22Rv1 (cell line): ENCODE measurements around the gene VAX1.

Experiments
- H3K27ac ChIP-seq: fragments of 450-650 bp; 2 replicates; pipeline ENCODE4 v1.5.1; 2017
- ZFX ChIP-seq: fragments of 450-650 bp; IDR thresholded peaks from 2 replicates; pipeline ENCODE4 v1.6.1; 2017; ENCODE audit warnings: antibody characterized with exemption, borderline replicate concordance
- TF ChIP-seq, protein P1 (sequence below): fragments of 450-650 bp; IDR thresholded peaks from 2 replicates; pipeline ENCODE4 v1.5.1; 2017; ENCODE audit warnings: mild to moderate bottlenecking

Gene VAX1

DNA sequence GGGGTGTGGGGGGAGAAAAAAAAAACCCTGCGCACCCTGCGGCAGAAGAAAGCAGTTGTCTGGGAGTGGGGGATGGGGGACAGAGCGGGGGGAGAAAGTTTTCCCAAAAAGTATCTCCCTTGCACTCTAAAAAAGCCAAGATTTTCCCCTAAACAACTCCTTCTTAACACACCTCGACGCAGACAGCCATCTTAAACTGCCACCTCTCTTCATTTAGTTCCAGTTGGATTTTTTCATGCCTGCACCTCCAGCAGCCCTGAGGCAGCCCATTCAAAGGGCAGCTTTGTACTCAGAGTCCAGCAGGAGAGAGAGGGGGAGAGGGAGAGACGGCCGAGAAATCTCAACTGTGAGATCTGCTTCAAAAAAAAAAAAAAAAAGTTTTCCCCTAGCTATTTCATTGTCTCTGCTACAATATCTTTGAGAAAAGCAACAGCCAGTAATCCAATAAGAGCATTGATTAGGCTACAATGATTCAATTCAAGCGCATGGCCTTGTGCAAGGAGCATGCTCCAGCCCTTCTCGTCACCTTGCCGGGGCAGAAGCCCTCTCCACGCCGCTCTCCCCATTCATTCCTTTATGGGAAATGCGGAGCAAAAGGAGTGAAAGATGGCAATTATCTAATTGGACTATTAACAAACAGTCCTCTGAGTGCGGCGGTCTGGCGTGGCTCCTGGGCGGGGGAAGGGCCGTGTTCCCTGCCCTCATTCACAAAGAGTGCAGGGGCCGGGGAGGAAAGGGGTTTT is 939 bp upstream of the VAX1 start:
- no peak overlapping the region for H3K27ac ChIP-seq
- TF ChIP-seq, protein P1, sequence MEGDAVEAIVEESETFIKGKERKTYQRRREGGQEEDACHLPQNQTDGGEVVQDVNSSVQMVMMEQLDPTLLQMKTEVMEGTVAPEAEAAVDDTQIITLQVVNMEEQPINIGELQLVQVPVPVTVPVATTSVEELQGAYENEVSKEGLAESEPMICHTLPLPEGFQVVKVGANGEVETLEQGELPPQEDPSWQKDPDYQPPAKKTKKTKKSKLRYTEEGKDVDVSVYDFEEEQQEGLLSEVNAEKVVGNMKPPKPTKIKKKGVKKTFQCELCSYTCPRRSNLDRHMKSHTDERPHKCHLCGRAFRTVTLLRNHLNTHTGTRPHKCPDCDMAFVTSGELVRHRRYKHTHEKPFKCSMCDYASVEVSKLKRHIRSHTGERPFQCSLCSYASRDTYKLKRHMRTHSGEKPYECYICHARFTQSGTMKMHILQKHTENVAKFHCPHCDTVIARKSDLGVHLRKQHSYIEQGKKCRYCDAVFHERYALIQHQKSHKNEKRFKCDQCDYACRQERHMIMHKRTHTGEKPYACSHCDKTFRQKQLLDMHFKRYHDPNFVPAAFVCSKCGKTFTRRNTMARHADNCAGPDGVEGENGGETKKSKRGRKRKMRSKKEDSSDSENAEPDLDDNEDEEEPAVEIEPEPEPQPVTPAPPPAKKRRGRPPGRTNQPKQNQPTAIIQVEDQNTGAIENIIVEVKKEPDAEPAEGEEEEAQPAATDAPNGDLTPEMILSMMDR, result no peak

DNA sequence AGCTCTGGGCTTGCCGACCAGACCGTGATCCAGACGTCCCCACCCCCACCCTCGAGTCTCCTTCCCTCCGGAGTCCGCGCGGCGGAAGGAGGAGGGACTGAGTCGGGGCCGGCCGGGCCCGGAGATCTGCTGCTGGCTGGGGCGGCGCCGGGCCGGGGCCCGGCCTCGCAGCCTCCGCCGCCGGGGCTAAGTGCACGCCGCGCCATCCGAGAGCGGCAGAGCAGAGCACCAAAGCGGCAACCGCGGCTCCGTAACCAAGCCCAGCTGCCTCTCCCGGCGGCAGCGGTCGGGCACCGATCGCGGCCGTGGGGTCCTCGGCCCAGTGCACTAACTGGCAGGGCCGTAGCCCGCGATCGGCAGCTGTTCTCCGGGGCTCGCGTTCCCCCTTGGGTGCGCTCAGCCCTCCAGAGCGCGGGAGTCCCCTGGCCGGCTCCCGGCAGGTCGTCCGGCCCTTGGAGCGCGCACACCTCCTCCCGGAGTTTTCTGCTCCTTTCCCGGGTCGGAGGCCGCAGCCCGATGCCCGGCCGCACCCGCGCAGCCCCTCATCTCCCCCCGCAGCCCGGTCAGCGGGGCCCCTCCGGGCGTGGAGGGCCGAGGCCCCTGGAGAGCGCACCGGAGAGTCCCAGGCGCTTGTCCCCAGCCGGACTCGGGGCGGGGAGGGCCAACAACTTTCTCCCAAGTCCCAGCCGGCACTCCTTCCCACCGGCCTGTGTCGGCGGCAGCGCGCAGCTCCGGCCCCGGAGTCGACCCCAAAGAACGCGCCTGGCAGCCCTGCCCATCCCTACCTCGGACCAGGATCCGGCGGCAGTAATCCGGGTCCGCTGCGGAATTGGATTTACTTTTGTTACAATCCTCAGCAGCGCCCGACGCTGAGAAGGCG is 799 bp downstream of the VAX1 start:
- no peak overlapping the region for H3K27ac ChIP-seq
- TF ChIP-seq ZFX, result no peak
- TF ChIP-seq, protein P1, result no peak

DNA sequence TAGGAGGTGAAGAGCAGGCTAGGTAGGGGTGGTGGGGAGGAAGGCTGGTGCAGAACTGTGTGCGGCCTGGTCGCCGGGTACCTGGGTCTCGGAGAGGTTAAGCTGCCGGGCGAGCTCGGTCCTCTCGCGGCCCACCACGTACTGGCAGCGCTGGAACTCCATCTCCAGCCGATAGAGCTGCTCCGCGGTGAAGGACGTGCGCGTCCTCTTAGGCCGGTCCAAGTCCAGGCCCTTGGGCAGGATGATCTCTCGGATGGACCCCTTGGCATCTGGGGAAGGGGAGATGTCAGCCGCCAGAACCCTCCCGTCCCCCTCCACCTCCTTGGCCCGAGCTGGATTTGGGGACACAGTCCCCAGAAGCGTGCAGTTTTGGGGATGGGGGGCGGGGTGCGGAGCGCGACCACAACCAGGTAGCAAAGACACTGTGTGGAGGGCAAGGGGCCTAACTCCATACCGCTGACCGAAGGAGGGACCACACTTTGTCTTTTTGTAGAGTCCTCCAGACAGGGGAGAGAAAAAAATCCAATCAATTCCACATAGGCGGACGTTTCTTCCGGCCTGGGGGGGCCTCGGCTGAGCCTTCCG is 1.6 kb downstream of the VAX1 start:
- no peak overlapping the region for H3K27ac ChIP-seq
- TF ChIP-seq, protein P1, result no peak
- no peak for TF ChIP-seq ZFX

DNA sequence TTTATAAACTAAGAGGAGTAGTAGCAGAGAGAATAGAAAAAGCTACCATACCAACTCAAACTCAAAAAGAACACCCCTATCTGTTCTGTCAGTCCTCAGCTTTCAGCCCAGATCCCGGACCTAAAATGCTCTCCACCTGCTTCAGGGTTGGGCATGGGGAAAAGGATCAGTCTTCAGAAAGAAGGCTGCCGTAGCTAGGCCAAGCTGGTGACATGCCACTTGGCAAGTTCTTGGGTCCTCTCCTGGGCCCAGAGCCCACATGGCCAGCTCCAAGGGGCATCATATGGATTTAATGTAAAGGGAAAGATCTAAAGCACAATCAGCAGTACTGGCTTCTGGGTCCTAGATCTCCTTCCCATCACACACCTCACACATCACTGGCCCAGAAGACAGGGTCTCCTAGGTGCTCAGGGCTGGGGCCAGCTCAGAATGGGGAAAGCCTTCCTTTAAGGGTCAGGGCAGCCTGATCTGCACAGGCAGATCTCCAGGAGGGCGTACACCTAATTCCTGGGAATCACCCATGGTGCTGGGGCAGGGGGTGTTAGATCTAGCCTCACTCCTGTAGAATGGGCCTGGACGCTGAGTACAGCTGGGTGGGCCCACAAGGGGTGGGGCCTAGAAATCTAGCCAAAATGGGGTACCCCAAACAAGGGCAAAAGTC is 2.5 kb downstream of the VAX1 start:
- H3K27ac ChIP-seq, result no peak overlapping the region
- no peak for TF ChIP-seq ZFX
- TF ChIP-seq, protein P1, result no peak

DNA sequence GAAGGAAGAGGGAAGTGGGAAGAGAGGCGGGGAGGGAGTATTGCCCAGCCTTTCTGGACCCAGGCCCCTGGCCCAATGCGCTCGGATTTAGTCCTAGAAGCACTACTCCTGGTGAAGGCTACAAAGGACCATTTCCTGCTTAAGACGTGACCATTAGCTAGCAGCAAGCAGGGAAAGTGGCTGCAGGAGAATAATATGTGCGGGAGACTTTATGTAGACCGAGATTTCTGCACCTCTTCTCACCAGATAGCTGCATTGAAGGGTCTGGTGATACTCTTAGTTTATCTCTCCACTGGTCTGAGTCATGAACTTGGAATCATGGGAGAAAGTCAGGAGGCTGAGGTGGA is 3.1 kb downstream of the VAX1 start:
- no peak overlapping the region for H3K27ac ChIP-seq
- TF ChIP-seq, protein P1, result no peak
- no peak for TF ChIP-seq ZFX

DNA sequence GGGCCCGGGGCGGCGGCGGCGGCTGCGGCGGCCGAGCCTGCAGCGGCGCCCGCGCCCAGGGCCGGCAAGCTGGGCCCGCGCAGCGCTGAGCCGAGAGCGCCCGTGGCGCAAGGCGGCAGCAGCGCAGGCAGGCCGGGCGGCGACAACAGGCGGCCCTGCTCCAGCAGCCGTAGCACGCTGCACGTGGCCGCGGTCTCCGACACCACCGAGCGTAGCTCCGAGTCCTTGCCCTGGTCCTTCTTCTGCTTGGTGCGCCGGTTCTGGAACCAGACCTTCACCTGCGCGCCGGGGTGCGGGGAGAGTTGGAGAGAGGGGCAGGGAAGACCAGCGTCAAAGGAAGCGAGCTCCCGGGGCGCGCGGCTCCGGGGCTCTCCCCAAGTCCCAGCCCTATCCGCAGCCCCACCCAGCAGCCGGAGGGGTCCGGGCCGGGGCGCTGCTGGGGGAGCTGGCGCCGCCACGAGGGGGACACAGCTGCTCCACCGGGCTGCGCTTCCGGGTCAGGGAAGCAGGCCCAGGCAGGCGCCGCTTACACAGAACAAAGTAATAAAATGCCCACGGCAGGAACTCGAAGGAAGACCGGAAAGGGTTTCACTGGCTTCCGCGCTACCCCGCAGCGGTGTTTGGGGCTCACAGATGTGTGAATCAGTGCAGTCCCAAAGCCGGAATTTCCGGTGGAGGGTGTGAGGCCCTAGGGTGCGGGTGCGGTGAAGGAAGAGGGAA is 3.6 kb downstream of the VAX1 start:
- H3K27ac ChIP-seq, result no peak overlapping the region
- TF ChIP-seq ZFX, result no peak
- TF ChIP-seq, protein P1, result no peak
